Heart right ventricle (tissue), 16 donors: ENCODE results near the gene MAMDC2. TPM values are rescaled to one million over a fixed set of nuclear protein-coding genes. Genes with fewer than 3 reads are reported as not detected.

Experiments used
- ATAC-seq, 8 donors: fragments of 200-7000 bp; cut with Tn5 transposase; one replicate each; pipeline ENCODE4 v1.9.1; 2020; ENCODE audit warnings: mild to moderate bottlenecking in 8 of 8, moderate library complexity in 8 of 8, moderate number of reproducible peaks in 1 of 8
- DNase-seq, 2 donors: peaks; one replicate each; pipeline ENCODE4 v3.0.0-alpha.2; 2020
- H3K27ac ChIP-seq, 10 donors: fragments of 200-600 bp; sonication (generic) in 2 of 10; one replicate each; pipeline versions ENCODE4 v1.5.0 to v1.8.0; 2020 to 2022; ENCODE audit warnings: mild to moderate bottlenecking in 3 of 10
- H3K27me3 ChIP-seq, 7 donors: fragments of 200-600 bp; one replicate each; pipeline ENCODE4 v1.8.0; 2021 to 2022; ENCODE audit warnings: mild to moderate bottlenecking in 2 of 7
- H3K36me3 ChIP-seq, 9 donors: fragments of 200-600 bp; sonication (generic) in 1 of 9; one replicate each; pipeline versions ENCODE4 v1.5.0 to v1.8.0; 2020 to 2022; ENCODE audit warnings: mild to moderate bottlenecking in 2 of 9
- H3K4me1 ChIP-seq, 9 donors: fragments of 200-600 bp; sonication (generic) in 1 of 9; one replicate each; pipeline versions ENCODE4 v1.5.0 to v1.8.0; 2020 to 2022; ENCODE audit warnings: mild to moderate bottlenecking in 4 of 9
- H3K4me3 ChIP-seq, 10 donors: fragments of 200-600 bp; sonication (generic) in 2 of 10; one replicate each; pipeline versions ENCODE4 v1.5.0 to v1.8.0; 2020 to 2022; ENCODE audit warnings: mild to moderate bottlenecking in 7 of 10, moderate library complexity in 2 of 10
- H3K9me3 ChIP-seq, 11 donors: fragments of 200-600 bp in 10 of 11; sonication (generic) in 2 of 11; one replicate each; pipeline versions ENCODE4 v1.5.0 to v1.8.0; 2013 to 2022; ENCODE audit warnings: mild to moderate bottlenecking in 2 of 11, control low read depth in 1 of 11, moderate library complexity in 1 of 11
- WGBS, 2 donors: extraction: QIAGEN DNeasy Blood & Tissue Kit; methylation state at CpG; one replicate each; pipeline ENCODE4 v1.1.7; 2013; ENCODE audit warnings: inconsistent platforms in 1 of 2; 5-methylcytosine and 5-hydroxymethylcytosine counted together
- intact Hi-C, 10 donors: fragments of 100-400 bp; cut with DNase I; formaldehyde crosslinking; loops; one replicate each; pipeline versions ENCODE4 v1.11.1 to v1.14.2; 2022
- polyA plus RNA-seq, 2 donors: library from polyadenylated mRNA; stranded (reverse); fragments of 200-250 nt; gene quantifications; one replicate each; pipeline ENCODE4 v1.2.3, GENCODE V29; 2013
- total RNA-seq, 10 donors: library from RNA; stranded (reverse); fragmentation: NEBNext Ultra II Directional in 3 of 10; extraction: Animal tissue kit (Norgen Biotek cat#: 25700) in 3 of 10; gene quantifications; one replicate each; pipeline versions ENCODE4 v1.2.1 to v1.2.4, GENCODE V29; 2021 to 2023
- TF ChIP-seq, protein P1 (sequence below), 9 donors: fragments of 200-600 bp; sonication (generic) in 2 of 9; IDR thresholded peaks; one replicate each; pipeline versions ENCODE4 v1.5.0 to v1.8.0; 2021 to 2022; ENCODE audit warnings: antibody characterized with exemption in 9 of 9, mild to moderate bottlenecking in 5 of 9, moderate library complexity in 1 of 9
- donor health status: Arrhythmogenic right ventricular cardiomyopathy.
- donor health status: ischemic (EF 13 %, LVEDD 7.1; RV severe dilation, severe dysfunction).
- donor health status: healthy with polysubstance abuse.
- donor health status: DM: no; HTN: yes; CAD: no.
- donor health status: DM: no; HTN: no; CAD: no.
- donor health status: ischemic (EF 25% LVEDD 6.9; RV normal size, moderate dysfunction).
- donor health status: ischemic (EF 25% LVEDD 5.7; RV mildly dilated, moderate dysfunction).
- donor health status: healthy.
- donor health status: DM: yes; HTN: yes; CAD: no.
- donor health status: Ischemic cardiomyopathy.
- donor health status: ischemic (EF 35%, LVEDD 5.7; RV mildly dilated, moderate dysfunction).
- donor health status: nonischemic (EF 11% LVEDD 7.7; RV severe dilation, severe dysfunction).
- donor health status: DM: yes; HTN: yes; CAD: no.
- donor health status: PGD.
- donor health status: ischemic (EF 29% LVEDD 5.4; RV normal size, mild dysfunction).
- donor health status: nonischemic (EF 23%, LVEDD 6.1; RV moderate dilation, normal function).

MAMDC2 gene
- total and polyA plus RNA-seq, 12 donors: 2.3 to 11.8 (median 5.8) TPM

DNA sequence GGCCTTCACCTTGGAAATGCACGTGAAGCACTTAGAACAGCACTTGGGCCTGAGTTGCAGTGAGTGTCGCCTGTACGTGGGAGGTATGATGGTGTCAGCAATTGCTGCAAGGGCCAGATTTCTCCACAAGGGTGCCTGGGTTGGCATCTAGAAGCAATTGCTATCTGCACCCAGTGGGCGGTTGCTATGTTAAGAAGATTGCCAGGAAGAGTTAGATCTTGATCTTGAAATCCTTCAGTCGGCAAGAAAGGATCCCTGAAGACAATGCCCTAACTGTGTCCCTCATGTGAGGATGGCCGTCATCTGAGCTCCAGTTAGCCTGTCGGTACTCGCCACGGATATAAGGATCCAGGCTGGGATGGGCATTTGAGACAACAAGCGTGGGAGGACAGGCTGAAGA, 62.9 kb downstream of the MAMDC2 start:
- WGBS, 2 donors: 88 to 91% methylated on average over 10 of the region's 10 CpGs
- peaks cover 0 to 5% (median 0%) of the 10 kb centered on the region in 11 donors for H3K9me3 ChIP-seq
- H3K27me3 ChIP-seq: no peaks in the 10 kb centered on the region
- no peak overlapping the region for H3K4me3 ChIP-seq
- peaks cover 0 to 18% (median 8%) of the 10 kb centered on the region in 9 donors for H3K4me1 ChIP-seq
- TF ChIP-seq, protein P1, sequence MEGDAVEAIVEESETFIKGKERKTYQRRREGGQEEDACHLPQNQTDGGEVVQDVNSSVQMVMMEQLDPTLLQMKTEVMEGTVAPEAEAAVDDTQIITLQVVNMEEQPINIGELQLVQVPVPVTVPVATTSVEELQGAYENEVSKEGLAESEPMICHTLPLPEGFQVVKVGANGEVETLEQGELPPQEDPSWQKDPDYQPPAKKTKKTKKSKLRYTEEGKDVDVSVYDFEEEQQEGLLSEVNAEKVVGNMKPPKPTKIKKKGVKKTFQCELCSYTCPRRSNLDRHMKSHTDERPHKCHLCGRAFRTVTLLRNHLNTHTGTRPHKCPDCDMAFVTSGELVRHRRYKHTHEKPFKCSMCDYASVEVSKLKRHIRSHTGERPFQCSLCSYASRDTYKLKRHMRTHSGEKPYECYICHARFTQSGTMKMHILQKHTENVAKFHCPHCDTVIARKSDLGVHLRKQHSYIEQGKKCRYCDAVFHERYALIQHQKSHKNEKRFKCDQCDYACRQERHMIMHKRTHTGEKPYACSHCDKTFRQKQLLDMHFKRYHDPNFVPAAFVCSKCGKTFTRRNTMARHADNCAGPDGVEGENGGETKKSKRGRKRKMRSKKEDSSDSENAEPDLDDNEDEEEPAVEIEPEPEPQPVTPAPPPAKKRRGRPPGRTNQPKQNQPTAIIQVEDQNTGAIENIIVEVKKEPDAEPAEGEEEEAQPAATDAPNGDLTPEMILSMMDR (IDR thresholded peaks at IDR 0.05): no peak
- H3K27ac ChIP-seq: no peak overlapping the region
- peaks cover 0 to 14% (median 0%) of the 10 kb centered on the region in 9 donors for H3K36me3 ChIP-seq
- intact Hi-C loops: loop anchor here in 1 of 10 donors (10.0 kb wide), 1 partner anchor 62 kb away; the partner anchor contains the start of gene MAMDC2
- DNase-seq (no peak), ATAC-seq (no peak)

DNA sequence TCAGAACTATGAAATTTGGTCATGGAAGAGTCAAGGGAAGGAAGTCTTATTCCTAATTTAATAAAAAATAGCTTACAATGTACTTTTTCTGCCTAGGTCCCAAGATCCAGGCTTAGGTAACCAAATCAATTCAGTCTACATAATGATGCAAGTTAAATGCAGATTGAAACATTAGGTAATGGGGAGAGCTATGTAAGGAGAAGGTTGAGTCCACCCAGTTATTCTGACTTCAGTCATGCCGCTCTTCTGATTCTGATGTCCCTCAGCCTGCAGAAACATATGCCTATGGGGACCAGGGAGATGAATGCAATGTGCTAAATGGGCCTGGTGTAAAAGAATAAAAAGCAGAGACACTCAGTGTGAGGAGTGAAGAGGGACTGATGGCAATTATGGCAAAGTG, 63.9 kb downstream of the MAMDC2 start:
- TF ChIP-seq, protein P1 (IDR thresholded peaks at IDR 0.05): no peak
- DNase-seq (no peak), ATAC-seq (no peak)
- 96 to 97% methylated on average over 1 of the region's 1 CpG for WGBS, 2 donors
- Histone ChIP-seq H3K4me3 (no peak overlapping the region), H3K27ac (no peak overlapping the region), H3K9me3 (peaks cover 0 to 5% (median 0%) of the 10 kb centered on the region in 11 donors), H3K27me3 (no peaks in the 10 kb centered on the region), H3K36me3 (peaks cover 0 to 14% (median 0%) of the 10 kb centered on the region in 9 donors), H3K4me1 (peaks cover 0 to 19% (median 8%) of the 10 kb centered on the region in 9 donors)
- intact Hi-C loops: loop anchor here in 1 of 10 donors (10.0 kb wide), 1 partner anchor 63 kb away; the partner anchor contains the start of gene MAMDC2

DNA sequence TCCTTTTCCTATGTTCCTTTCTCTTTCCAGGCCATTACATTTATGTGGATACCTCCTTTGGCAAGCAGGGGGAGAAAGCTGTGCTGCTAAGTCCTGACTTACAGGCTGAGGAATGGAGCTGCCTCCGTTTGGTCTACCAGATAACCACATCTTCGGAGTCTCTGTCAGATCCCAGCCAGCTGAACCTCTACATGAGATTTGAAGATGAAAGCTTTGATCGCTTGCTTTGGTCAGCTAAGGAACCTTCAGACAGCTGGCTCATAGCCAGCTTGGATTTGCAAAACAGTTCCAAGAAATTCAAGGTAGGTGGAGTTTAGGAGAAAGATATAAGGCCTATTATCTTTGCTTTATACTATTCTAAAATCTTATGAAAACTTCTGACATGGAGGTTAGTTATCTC, 64.5 kb downstream of the MAMDC2 start:
- 88 to 91% methylated on average over 3 of the region's 3 CpGs for whole genome bisulfite sequencing, 2 donors
- intact Hi-C loops: loop anchor here in 1 of 10 donors (10.0 kb wide), 1 partner anchor 63 kb away; the partner anchor contains the start of gene MAMDC2
- Histone ChIP-seq H3K27me3 (no peaks in the 10 kb centered on the region), H3K4me1 (peaks cover 0 to 19% (median 8%) of the 10 kb centered on the region in 9 donors), H3K36me3 (peaks cover 0 to 17% (median 0%) of the 10 kb centered on the region in 9 donors), H3K9me3 (peaks cover 0 to 5% (median 0%) of the 10 kb centered on the region in 11 donors), H3K4me3 (no peak overlapping the region), H3K27ac (no peak overlapping the region)
- TF ChIP-seq, protein P1 (IDR thresholded peaks at IDR 0.05): no peak
- DNase-seq (no peak), ATAC-seq (no peak)

DNA sequence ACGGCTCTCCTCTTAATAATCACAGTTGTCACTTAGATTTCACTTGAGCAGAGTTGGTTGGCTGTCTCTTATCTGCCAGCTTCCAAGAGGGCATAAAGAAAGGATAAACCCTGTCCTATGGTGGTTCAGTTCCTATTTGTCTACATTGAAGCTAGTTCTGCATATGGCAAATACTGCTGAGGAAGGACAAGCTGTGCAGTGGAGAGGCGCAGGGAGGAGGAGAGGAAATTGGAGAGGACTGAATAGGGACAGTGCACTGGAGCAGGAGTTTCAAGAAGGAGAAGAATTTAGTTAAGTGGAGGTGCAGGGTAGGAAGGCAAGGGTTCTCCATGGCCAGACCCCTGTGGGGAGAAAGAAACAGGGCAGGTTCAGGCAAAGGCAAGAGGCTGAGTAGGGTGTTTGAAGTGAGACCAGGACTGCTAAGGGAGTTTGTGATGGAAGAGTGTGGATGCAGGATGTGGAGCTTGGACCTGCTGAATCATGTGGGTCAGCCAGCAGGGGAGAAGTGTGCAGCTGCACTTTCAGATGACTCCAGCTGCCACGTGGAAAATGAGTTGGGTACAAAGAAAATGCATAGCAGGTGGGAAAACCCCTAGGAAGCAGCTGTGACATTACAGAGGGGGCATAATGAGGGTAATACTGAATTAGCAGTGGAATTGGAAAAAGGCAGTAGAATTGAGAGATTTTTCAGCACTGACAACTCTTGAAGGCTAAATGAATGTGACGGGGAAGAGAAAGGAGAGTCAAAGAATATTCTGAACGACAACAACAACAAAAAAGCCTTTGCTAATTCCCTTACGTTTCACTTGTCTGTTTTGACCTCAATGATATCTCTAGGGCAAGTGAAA, 66.8 kb downstream of the MAMDC2 start:
- peak overlapping the region in 6 of 10 donors; percentile 1 to 54 (median 8) for H3K27ac ChIP-seq
- intact Hi-C loops: loop anchor here in 8 of 10 donors (1.0 to 10.0 kb wide), 7 partner anchors 58 to 686 kb away; partner anchors contain the start of gene MAMDC2 (in 1 of the 8)
- TF ChIP-seq, protein P1 (IDR thresholded peaks at IDR 0.05): no peak
- peak in 1 of 2 donors; percentile 23 for DNase-seq
- no peak overlapping the region for H3K4me3 ChIP-seq
- 37 to 41% methylated on average over 6 of the region's 6 CpGs for WGBS, 2 donors
- H3K9me3 ChIP-seq: no peaks in the 10 kb centered on the region
- no peaks in the 10 kb centered on the region for H3K27me3 ChIP-seq
- peaks cover 0 to 19% (median 8%) of the 10 kb centered on the region in 9 donors for H3K4me1 ChIP-seq
- peak in 6 of 8 donors; percentile 53 to 74 (median 61) for ATAC-seq
- H3K36me3 ChIP-seq: peaks cover 0 to 23% (median 0%) of the 10 kb centered on the region in 9 donors
